NCI-H1417 treated with DMSO at 0.1 percent for 48 hours (cell line): ENCODE results near the gene RPS16.
A peak's percentile ranks its signal among the peaks of the same experiment; 100 is the strongest.

Experiments used
- DNase-seq: peaks from one replicate; lab custom pipeline; 2025; lab: John Stamatoyannopoulos, UW

Gene RPS16

DNA sequence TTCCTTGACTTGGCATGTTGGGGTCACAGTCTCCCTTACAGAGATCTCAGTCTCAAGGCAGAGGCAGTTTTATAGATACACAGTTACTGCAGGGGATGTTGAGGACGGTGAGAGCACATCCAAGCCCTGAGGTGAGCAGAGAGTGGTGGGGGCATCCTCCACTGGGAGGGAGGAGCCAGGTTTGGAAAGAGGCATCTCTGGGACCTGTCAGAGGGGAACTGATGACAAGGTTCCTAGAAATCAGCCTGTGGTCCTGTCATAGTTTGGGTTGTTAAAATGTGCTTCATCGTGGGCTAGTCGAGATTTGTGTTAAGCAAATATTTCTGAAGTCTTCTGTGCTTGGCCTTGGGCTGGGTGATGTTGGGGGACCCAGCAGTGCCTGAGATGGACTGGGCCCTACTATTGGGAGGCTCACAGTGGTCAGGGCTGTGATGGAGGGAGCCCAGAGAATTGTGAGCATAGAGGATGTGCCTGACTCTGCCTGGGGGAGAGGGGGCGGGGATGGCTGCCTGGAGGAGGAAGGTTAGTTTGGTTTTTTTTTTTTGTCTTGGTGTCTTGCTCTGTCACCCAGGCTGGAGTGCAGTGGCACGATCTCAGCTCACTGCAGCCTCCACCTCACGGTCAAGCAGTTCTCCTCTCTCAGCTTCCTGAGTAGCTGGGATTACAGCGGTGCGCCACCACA, 13.5 kb upstream of the RPS16 start:
- DNase-seq: no peak

GRCh38 chr19:39448271-39448670, 12.5 kb upstream of the RPS16 start:
- no peak for DNase-seq

DNA sequence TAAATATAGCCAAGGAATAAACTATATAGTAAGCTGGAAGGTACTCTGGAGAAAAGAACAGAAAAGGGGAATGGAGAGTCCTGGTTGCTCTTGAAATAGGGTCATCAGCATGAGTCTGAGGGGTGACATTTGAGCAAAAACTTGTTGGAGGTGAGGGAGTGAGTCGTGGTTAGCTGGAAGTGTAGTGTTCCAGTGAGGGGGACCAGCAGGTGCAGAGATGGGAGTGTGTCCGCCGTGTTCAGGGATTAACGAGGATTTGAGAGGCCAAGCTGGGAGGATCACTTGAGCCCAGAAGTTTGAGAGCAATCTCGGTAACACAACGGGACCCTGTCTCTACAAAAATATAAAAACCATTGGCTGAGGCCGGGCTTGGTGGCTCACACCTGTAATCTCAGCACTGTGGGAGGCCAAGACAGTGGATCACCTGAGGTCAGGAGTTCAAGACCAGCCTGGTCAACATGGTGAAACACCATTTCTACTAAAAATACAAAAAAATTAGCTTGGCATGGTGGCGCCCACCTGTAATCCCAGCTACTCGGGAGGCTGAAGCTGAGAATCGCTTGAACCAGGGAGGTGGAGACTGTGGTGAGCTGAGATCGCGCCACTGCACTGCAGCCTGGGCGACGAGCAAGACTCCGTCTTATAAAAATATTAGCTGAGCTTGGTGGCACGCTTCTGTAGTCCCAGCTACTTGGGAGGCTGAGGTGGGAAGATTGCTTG, 10.8 kb upstream of the RPS16 start:
- DNase-seq: no peak

GRCh38 chr19:39445196-39446111, 9.7 kb upstream of the RPS16 start, which contains the start of gene SUPT5H:
TSS of gene SUPT5H (plus strand) at chr19:39445582. CDS start at chr19:39445891, 309 bp downstream.
- DNase-seq: peak; percentile 57

DNA sequence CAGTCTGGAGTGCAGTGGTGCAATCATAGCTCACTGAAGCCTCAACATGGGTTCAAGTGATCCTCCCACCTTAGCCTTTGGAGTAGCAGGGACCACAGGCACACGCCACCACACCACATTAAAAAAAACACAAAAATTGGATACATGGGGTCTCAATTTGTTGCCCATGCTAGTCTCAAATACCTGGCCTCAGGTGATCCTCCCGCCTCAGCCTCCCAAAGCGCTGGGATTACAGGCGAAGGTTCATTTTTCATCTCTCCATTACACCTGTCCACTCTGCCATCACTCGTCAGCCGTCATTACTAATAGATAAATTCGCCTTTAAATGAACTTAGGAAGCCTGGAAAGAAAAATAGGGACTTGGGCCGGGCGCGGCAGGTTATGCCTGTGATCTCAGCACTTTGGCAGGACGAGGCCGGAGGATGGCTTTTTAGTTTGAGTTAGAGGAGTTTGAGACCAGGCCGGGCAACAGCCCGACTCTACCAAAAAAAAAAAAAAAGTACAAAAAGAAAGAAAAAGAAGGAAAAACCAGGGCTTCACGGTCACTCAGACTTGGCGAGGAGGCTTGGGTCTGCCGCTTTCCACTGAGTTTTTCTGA, 8.9 kb upstream of the RPS16 start:
- no peak for DNase-seq

GRCh38 chr19:39438270-39438934, 2.7 kb upstream of the RPS16 start:
- no peak for DNase-seq

GRCh38 chr19:39436350-39436716, 584 bp upstream of the RPS16 start:
- no peak for DNase-seq

DNA sequence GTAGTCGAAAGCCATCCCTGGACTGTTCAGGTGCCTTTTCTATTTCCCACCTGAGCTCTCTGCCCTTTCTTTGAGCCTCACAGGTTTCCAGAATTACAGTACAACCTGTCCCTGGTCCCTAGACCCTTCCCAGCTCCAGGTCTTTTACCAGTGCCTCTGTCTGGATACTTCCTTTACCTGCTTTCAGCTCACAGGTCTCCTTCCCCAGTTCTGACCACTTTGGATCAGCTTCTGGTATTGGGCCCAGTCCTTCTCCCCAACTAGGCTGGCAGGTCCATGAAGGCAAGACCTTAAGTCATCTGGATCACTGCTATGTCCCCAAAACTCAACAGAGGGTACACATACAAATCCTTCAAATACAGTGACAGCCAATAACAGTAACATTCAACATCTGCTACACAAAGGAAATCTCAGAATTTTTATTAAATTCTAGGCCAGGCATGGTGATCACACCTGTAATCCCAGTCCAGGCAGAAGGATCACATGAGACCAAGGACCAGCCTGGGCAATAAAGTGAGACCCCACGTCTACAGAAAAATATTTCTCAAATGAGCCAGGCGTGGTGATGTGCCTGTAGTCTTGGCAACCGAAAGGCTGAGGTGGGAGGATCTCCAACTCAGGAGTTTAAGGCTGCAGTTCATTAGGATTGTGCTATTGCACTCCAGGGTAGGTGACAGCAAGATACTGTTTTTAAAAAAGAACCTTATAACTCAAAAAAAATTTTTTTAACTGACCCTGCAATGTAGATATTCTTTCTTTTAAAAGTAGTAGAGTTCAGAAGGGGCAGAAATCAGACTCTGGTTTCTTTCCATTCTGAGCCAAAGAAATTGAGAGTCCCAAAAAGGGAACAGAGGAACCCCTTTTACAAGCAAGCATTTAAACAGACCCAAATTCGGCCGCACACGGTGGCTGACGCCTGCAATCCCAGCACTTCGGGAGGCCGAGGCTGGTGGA, 1.3 kb downstream of the RPS16 start:
- DNase-seq: no peak

DNA sequence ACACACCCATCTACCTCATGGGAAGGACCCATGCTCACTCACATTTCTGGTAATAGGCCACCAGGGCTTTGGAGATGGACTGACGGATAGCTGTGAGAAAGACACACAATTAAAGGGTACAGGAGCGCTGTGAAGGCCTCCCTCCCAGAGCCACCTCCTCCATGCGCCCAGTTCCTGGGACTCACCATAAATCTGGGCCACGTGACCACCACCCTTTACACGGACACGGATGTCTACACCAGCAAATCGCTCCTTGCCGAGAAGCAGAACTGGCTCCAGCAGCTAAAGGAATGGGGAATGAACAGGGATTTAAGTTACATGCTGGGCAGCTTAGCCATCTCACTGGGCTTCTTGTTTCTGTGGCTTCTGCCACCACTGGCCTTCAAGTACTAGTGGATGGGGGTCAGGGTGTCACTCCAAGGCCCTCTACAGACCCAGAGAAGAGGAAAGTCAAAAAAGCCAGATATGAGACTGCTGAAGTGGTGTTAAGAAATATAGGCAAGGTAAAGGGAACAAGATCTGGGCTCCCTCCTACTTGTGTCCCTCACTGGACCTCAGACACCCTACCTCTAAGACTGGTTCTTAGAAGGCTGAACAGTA, 2.2 kb downstream of the RPS16 start:
- no peak for DNase-seq

- DNase-seq: no peak
Measured at GRCh38 chr19:39432677-39433025, 3.1 kb downstream of the RPS16 start.

GRCh38 chr19:39430675-39431593, 4.8 kb downstream of the RPS16 start:
- no peak for DNase-seq

- DNase-seq: no peak
Measured at GRCh38 chr19:39428283-39429112, 7.3 kb downstream of the RPS16 start.

DNA sequence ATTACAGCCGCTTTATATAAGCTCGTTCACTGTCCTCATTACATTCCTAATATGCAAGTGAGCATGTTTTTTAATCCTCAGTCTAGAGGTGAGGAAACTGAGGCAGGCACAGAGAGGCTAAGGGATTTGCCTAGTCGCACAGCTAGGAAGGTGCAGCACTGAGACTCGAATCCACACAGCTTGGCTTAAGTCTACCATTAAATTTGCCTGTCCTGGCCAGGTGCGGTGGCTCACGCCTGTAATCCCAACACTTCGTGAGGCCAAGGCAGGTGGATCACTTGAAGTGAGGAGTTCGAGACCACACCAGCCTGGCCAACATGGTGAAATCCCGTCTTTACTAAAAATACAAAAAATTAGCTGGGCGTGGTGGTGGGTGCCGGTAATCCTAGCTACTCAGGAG, 8.0 kb downstream of the RPS16 start:
- no peak for DNase-seq

DNA sequence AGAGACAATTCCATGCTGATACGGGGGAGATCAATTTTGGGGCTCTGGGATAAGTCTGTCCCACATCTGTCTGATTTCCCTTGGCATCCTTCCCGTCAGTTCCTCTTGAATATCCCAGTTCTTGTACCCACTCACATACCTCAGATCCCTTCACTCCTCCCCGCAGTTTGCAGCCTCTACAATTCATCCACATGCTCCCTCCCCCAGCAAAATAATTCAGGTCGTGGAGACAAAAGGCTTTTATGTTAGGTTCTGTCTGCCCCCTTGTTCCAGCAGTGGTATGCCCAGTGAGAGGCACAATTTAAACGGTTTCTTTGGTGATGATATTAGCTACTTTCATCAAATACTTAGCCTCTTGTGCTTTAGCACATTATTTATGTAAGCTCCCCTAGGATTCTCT, 9.6 kb downstream of the RPS16 start:
- no peak for DNase-seq

DNA sequence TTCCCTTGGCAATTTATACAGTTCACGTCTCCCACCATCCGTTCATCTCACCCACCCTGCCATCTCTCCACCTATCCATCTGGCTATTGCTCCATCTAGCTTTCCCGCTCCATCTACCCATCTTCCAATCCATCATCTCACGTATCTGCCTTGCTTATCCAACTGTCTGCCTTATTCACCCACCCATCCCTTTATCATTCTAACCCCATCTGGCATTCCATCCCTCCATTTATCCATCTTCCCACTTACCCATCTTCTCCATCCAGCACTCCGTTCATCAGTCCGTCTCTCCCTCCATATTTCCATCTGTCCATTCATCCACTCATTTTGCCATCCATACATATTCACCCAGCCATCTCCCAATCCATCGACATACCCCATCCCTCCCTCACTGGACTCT, 10.0 kb downstream of the RPS16 start:
- no peak for DNase-seq

DNA sequence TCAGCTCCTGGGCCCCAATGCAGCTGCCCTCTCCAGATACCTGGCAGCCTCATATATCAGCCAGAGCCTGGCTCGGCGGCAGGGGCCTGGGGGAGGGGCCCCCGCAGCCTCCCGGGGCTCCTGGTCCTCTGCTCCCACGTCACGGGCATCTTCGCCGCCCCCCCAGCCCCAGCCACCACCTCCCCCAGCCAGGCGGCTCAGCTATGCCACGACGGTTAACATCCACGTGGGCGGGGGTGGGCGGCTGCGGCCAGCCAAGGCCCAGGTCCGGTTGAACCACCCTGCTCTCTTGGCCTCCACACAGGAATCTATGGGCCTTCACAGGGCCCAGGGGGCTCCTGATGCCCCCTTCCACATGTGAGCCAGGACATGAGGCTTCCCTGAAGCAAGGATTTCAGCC, 10.8 kb downstream of the RPS16 start:
- DNase-seq: no peak

DNA sequence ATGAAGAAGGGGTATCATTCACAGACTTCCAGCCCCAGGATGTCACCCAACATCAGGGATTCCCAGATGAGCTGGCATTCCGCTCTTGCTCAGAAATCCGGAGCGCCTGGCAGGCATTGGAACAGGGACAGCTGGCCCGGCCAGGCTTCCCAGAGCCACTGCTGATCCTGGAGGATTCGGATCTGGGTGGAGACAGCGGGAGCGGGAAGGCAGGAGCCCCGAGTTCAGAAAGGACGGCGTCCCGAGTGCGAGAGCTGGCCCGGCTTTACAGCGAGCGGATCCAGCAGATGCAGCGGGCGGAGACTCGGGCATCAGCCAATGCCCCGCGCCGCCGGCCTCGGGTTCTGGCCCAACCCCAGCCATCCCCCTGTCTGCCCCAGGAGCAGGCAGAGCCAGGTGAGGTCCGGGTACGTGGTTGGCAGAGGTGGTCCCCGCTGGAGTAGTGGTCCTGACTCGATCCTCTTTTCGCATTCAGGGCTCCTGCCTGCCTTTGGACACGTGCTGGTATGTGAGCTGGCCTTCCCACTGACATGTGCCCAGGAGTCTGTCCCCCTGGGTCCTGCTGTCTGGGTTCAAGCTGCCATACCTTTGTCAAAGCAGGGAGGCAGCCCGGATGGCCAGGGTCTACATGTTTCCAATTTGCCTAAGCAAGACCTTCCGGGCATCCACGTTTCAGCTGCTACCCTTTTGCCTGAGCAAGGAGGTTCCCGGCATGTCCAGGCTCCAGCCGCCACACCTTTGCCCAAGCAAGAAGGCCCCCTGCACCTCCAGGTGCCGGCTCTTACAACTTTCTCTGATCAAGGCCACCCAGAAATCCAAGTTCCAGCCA, 12.3 kb downstream of the RPS16 start:
- no peak for DNase-seq
